T-cell (primary cell): ENCODE results near the gene WASHC4. TPM values are rescaled to one million over a fixed set of nuclear protein-coding genes. Genes with fewer than 3 reads are reported as not detected.

ENCODE experiments used
- ATAC-seq, 4 experiments: fragments of 200-7000 bp in 3 of 4; fragments of 150-1000 bp in 1 of 4; cut with Tn5 transposase; replicated peaks in 1 of 4; 1 replicate in 3 of 4; 2 replicates in 1 of 4; pipeline ENCODE4 v1.10.0; 2021; ENCODE audit warnings: moderate library complexity in 3 of 4, mild to moderate bottlenecking in 2 of 4, moderate number of reproducible peaks in 1 of 4
- CTCF ChIA-PET, 2 donors: fragments of 300-600 bp; sonication (Branson Sonifier 250); formaldehyde crosslinking; loops; one replicate each; lab custom pipeline; 2022; ENCODE audit warnings: antibody characterized with exemption in 2 of 2; lab: Charles Lee
- POLR2A ChIA-PET, 2 donors: fragments of 300-600 bp; sonication (Branson Sonifier 250); formaldehyde crosslinking; loops; one replicate each; lab custom pipeline; 2022; ENCODE audit warnings: antibody characterized with exemption in 2 of 2; lab: Charles Lee
- DNase-seq, 35 experiments: peaks; one replicate each; pipeline versions ENCODE4 v3.0.0 to v3.0.0-alpha.2; 2013 to 2023
- H3K27ac ChIP-seq: one replicate; pipeline ENCODE4 v1.5.1; 2013; ENCODE audit warnings: low read length
- H3K27me3 ChIP-seq, 2 experiments: replicated peaks in 1 of 2; 1 replicate in 1 of 2; 2 replicates in 1 of 2; pipeline versions ENCODE4 v1.6.1 to v1.7.0; 2013; ENCODE audit warnings: low read length in 1 of 2, mixed read lengths in 1 of 2; ENCODE audit not compliant: control insufficient read depth in 2 of 2, insufficient read depth in 2 of 2; ENCODE audit errors: extremely low read depth in 1 of 2
- H3K36me3 ChIP-seq, 2 donors: 1 replicate in 1 of 2; 2 replicates in 1 of 2; pipeline versions ENCODE4 v1.6.1 to v1.7.0; 2013; ENCODE audit warnings: low read length in 1 of 2; ENCODE audit not compliant: control insufficient read depth in 2 of 2, insufficient read depth in 1 of 2; ENCODE audit errors: extremely low read depth in 1 of 2
- H3K4me1 ChIP-seq, 2 experiments: 1 replicate in 1 of 2; 2 replicates in 1 of 2; pipeline versions ENCODE4 v1.6.1 to v1.7.0; 2013; ENCODE audit warnings: low read length in 2 of 2, mixed read lengths in 1 of 2; ENCODE audit not compliant: insufficient read depth in 2 of 2, control insufficient read depth in 1 of 2; ENCODE audit errors: extremely low read depth in 1 of 2
- H3K4me3 ChIP-seq, 2 donors: 1 replicate in 1 of 2; 2 replicates in 1 of 2; pipeline versions ENCODE4 v1.5.1 to v1.7.0; 2013; ENCODE audit warnings: mild to moderate bottlenecking in 2 of 2, low read length in 1 of 2, moderate library complexity in 1 of 2; ENCODE audit not compliant: control insufficient read depth in 1 of 2; ENCODE audit errors: extremely low read depth in 1 of 2
- H3K9me3 ChIP-seq: 2 replicates; pipeline ENCODE4 v1.7.0; 2013
- H3K27ac Mint-ChIP-seq, 2 donors: one replicate each; pipeline ENCODE4 v1.8.0; 2020 to 2021; ENCODE audit warnings: mild to moderate bottlenecking in 2 of 2, mixed read lengths in 2 of 2
- H3K27me3 Mint-ChIP-seq, 2 donors: one replicate each; pipeline ENCODE4 v1.8.0; 2021 to 2022; ENCODE audit warnings: mixed read lengths in 2 of 2
- H3K36me3 Mint-ChIP-seq: one replicate; pipeline ENCODE4 v1.8.0; 2021; ENCODE audit warnings: mixed read lengths
- H3K4me1 Mint-ChIP-seq, 3 donors: one replicate each; pipeline ENCODE4 v1.8.0; 2020 to 2022; ENCODE audit warnings: mixed read lengths in 3 of 3, mild to moderate bottlenecking in 1 of 3
- H3K4me3 Mint-ChIP-seq, 3 donors: one replicate each; pipeline ENCODE4 v1.8.0; 2020 to 2022; ENCODE audit warnings: mild to moderate bottlenecking in 3 of 3, mixed read lengths in 3 of 3, moderate library complexity in 3 of 3
- H3K9me3 Mint-ChIP-seq, 3 donors: one replicate each; pipeline ENCODE4 v1.8.0; 2020 to 2022; ENCODE audit warnings: mixed read lengths in 3 of 3
- WGBS: methylation state at CpG from one replicate; pipeline ENCODE4 v1.1.5; 2013; ENCODE audit warnings: missing lambda C conversion rate; ENCODE audit not compliant: insufficient coverage; 5-methylcytosine and 5-hydroxymethylcytosine counted together
- total RNA-seq, 35 experiments: library from RNA in 6 of 35; stranded (reverse) in 6 of 35; fragments of 120-200 nt in 1 of 35; gene quantifications; one replicate each; pipeline versions ENCODE4 v1.2.1 to v1.2.4 and lab custom pipeline; 2013 to 2026

The WASHC4 gene
- total RNA-seq, 5 donors from 2014 or later (not counting 1 experiment from before 2014, with no cell fraction given) = 41.4 to 62.2 (median 49.0) TPM

- ChIA-PET CTCF (interaction anchor here in 1 of 2 donors (0.6 kb wide), 1 partner anchor 11 kb away, joined by 3 read pairs; no protein-coding TSS in a partner anchor), POLR2A (no interaction called here)
- no peaks in the 10 kb centered on the region for H3K9me3 Mint-ChIP-seq
- DNase-seq (no peak), ATAC-seq (no peak)
- no peaks in the 10 kb centered on the region for H3K9me3 ChIP-seq
- H3K4me1 ChIP-seq = no peaks in the 10 kb centered on the region
- WGBS = no CpG with 5 or more reads among the region's 3 CpGs
- H3K36me3 ChIP-seq = no peaks in the 10 kb centered on the region
- no peaks in the 10 kb centered on the region for H3K4me1 Mint-ChIP-seq
- peaks cover 0 to 4% of the 10 kb centered on the region in 2 donors for H3K27me3 Mint-ChIP-seq
- no peak overlapping the region for H3K27ac Mint-ChIP-seq
- H3K36me3 Mint-ChIP-seq = no peaks in the 10 kb centered on the region
- H3K27ac ChIP-seq = no peak overlapping the region
- H3K4me3 Mint-ChIP-seq = no peak overlapping the region
- H3K27me3 ChIP-seq = no peaks in the 10 kb centered on the region
- H3K4me3 ChIP-seq = no peak overlapping the region
Measured at GRCh38 chr12:105071981-105072380, 35.5 kb upstream of the WASHC4 start.

- no peak overlapping the region for H3K4me3 ChIP-seq
- no peak overlapping the region for H3K27ac ChIP-seq
- H3K27me3 Mint-ChIP-seq = peaks cover 0 to 4% of the 10 kb centered on the region in 2 donors
- no peak for DNase-seq
- H3K36me3 ChIP-seq = no peaks in the 10 kb centered on the region
- CTCF ChIA-PET = interaction anchor here (0.5 to 0.6 kb wide), 2 partner anchors 12 to 77 kb away, joined by 3 read pairs; no protein-coding TSS in a partner anchor
- 100% methylated on average over 3 of the region's 6 CpGs for WGBS
- POLR2A ChIA-PET = no interaction called here
- no peak overlapping the region for H3K4me3 Mint-ChIP-seq
- ATAC-seq = no peak
- no peaks in the 10 kb centered on the region for H3K4me1 Mint-ChIP-seq
- peaks cover 0 to 3% of the 10 kb centered on the region in 2 experiments for H3K27me3 ChIP-seq
- no peaks in the 10 kb centered on the region for H3K4me1 ChIP-seq
- H3K27ac Mint-ChIP-seq = no peak overlapping the region
- no peaks in the 10 kb centered on the region for H3K36me3 Mint-ChIP-seq
- H3K9me3 Mint-ChIP-seq = no peaks in the 10 kb centered on the region
- no peaks in the 10 kb centered on the region for H3K9me3 ChIP-seq
Measured at GRCh38 chr12:105072888-105073488, 34.5 kb upstream of the WASHC4 start.

GRCh38 chr12:105076098-105076497 lies 31.4 kb upstream of the WASHC4 start:
- H3K4me3 ChIP-seq = no peak overlapping the region
- H3K36me3 ChIP-seq = no peaks in the 10 kb centered on the region
- no peaks in the 10 kb centered on the region for H3K9me3 ChIP-seq
- no peak for ATAC-seq
- no peak overlapping the region for H3K27ac ChIP-seq
- no peak for DNase-seq
- Mint-ChIP-seq H3K27ac (no peak overlapping the region), H3K36me3 (no peaks in the 10 kb centered on the region), H3K27me3 (peaks cover 4 to 23% of the 10 kb centered on the region in 2 donors), H3K4me1 (no peaks in the 10 kb centered on the region), H3K4me3 (no peak overlapping the region), H3K9me3 (no peaks in the 10 kb centered on the region)
- no CpG with 5 or more reads among the region's 1 CpG for WGBS
- H3K27me3 ChIP-seq = peaks cover 0 to 7% of the 10 kb centered on the region in 2 experiments
- ChIA-PET CTCF (no interaction called here), POLR2A (no interaction called here)
- H3K4me1 ChIP-seq = no peaks in the 10 kb centered on the region

- Histone ChIP-seq H3K4me1 (no peaks in the 10 kb centered on the region), H3K4me3 (no peak overlapping the region), H3K27ac (no peak overlapping the region), H3K9me3 (no peaks in the 10 kb centered on the region), H3K36me3 (no peaks in the 10 kb centered on the region), H3K27me3 (peaks cover 0 to 9% of the 10 kb centered on the region in 2 experiments)
- no peak for ATAC-seq
- Mint-ChIP-seq H3K36me3 (no peaks in the 10 kb centered on the region), H3K27me3 (peaks cover 7 to 27% of the 10 kb centered on the region in 2 donors), H3K27ac (no peak overlapping the region), H3K4me1 (no peaks in the 10 kb centered on the region), H3K4me3 (no peak overlapping the region), H3K9me3 (no peaks in the 10 kb centered on the region)
- DNase-seq = no peak
- WGBS = 86% methylated on average over 1 of the region's 3 CpGs
- POLR2A ChIA-PET = no interaction called here
- CTCF ChIA-PET = no interaction called here
Measured at GRCh38 chr12:105076913-105077312, 30.6 kb upstream of the WASHC4 start.

- WGBS = 87% methylated on average over 3 of the region's 7 CpGs
- H3K27me3 ChIP-seq = peaks cover 0 to 10% of the 10 kb centered on the region in 2 experiments
- H3K27ac Mint-ChIP-seq = no peak overlapping the region
Measured at GRCh38 chr12:105077435-105077834, 30.1 kb upstream of the WASHC4 start.

GRCh38 chr12:105078712-105079570 lies 28.6 kb upstream of the WASHC4 start:
- no peak overlapping the region for H3K27ac Mint-ChIP-seq
- ATAC-seq (no peak), DNase-seq (no peak)
- Histone ChIP-seq H3K27ac (no peak overlapping the region), H3K4me3 (no peak overlapping the region), H3K27me3 (peaks cover 4 to 21% of the 10 kb centered on the region in 2 experiments), H3K4me1 (peaks cover 0 to 5% of the 10 kb centered on the region in 2 experiments), H3K36me3 (no peaks in the 10 kb centered on the region), H3K9me3 (no peaks in the 10 kb centered on the region)
- WGBS = 95% methylated on average over 6 of the region's 11 CpGs
- H3K9me3 Mint-ChIP-seq = no peaks in the 10 kb centered on the region
- peaks cover 25 to 40% of the 10 kb centered on the region in 2 donors for H3K27me3 Mint-ChIP-seq
- H3K4me3 Mint-ChIP-seq = no peak overlapping the region
- no peaks in the 10 kb centered on the region for H3K36me3 Mint-ChIP-seq
- peaks cover 5 to 7% (median 5%) of the 10 kb centered on the region in 3 donors for H3K4me1 Mint-ChIP-seq
- ChIA-PET CTCF (interaction anchor here in 1 of 2 donors (0.6 kb wide), 1 partner anchor 26 kb away, joined by 3 read pairs; no protein-coding TSS in a partner anchor), POLR2A (interaction anchor here in 1 of 2 donors (0.6 kb wide), 1 partner anchor 145 kb away, joined by 7 read pairs; no protein-coding TSS in a partner anchor)

More at GRCh38 chr12:105077435-105077834, 30.1 kb upstream of the WASHC4 start:
- no peaks in the 10 kb centered on the region for H3K4me1 ChIP-seq
- DNase-seq (no peak), ATAC-seq (no peak)
- H3K4me3 ChIP-seq = no peak overlapping the region
- H3K4me1 Mint-ChIP-seq = no peaks in the 10 kb centered on the region
- no peaks in the 10 kb centered on the region for H3K9me3 ChIP-seq
- no peaks in the 10 kb centered on the region for H3K9me3 Mint-ChIP-seq
- ChIA-PET CTCF (no interaction called here), POLR2A (interaction anchor here in 1 of 2 donors (0.5 kb wide), 1 partner anchor 77 kb away, joined by 3 read pairs; no protein-coding TSS in a partner anchor)
- H3K36me3 Mint-ChIP-seq = no peaks in the 10 kb centered on the region
- H3K27me3 Mint-ChIP-seq = peaks cover 11 to 28% of the 10 kb centered on the region in 2 donors
- H3K27ac ChIP-seq = no peak overlapping the region
- no peaks in the 10 kb centered on the region for H3K36me3 ChIP-seq
- H3K4me3 Mint-ChIP-seq = no peak overlapping the region
